Esophagus muscularis mucosa (tissue), 4 donors: ENCODE results near the gene EHD1. TPM values are rescaled to one million over a fixed set of nuclear protein-coding genes. Genes with fewer than 3 reads are reported as not detected.
"Not testable (repeated sequence)": the region's sequence is repeated elsewhere in the genome, so short reads cannot be mapped to it uniquely, and the experiment has no call there.

ENCODE experiments used
- DNase-seq: peaks from one replicate; pipeline ENCODE4 v3.0.0-alpha.2; 2017; ENCODE audit errors: extremely low spot score
- H3K27ac ChIP-seq, 4 donors: fragments of 200-600 bp; sonication (generic); replicated peaks in 1 of 4; 1 replicate in 3 of 4; 2 replicates in 1 of 4; pipeline ENCODE4 v1.5.1; 2016 to 2019; ENCODE audit warnings: mild to moderate bottlenecking in 1 of 4
- H3K27me3 ChIP-seq, 4 donors: fragments of 200-600 bp; sonication (generic); one replicate each; pipeline versions ENCODE4 v1.5.1 to v1.6.0; 2016 to 2019
- H3K36me3 ChIP-seq, 4 donors: fragments of 200-600 bp; sonication (generic); one replicate each; pipeline ENCODE4 v1.5.1; 2016 to 2019
- H3K4me1 ChIP-seq, 4 donors: fragments of 200-600 bp; sonication (generic); one replicate each; pipeline ENCODE4 v1.5.1; 2016 to 2019
- H3K4me3 ChIP-seq, 4 donors: fragments of 200-600 bp; sonication (generic); 1 replicate in 2 of 4; 2 replicates in 2 of 4; pipeline ENCODE4 v1.5.1; 2016 to 2019; ENCODE audit warnings: mild to moderate bottlenecking in 4 of 4, moderate library complexity in 1 of 4
- H3K9me3 ChIP-seq, 4 donors: fragments of 200-600 bp; sonication (generic); 1 replicate in 3 of 4; 2 replicates in 1 of 4; pipeline ENCODE4 v1.5.1; 2016 to 2019
- EP300 ChIP-seq: sonication (generic); formaldehyde crosslinking; IDR thresholded peaks from one replicate; pipeline ENCODE4 v1.6.1; 2017; ENCODE audit warnings: antibody characterized with exemption
- POLR2A ChIP-seq: fragments of 450-650 bp; IDR thresholded peaks from one replicate; pipeline ENCODE4 v1.6.1; 2017; ENCODE audit warnings: antibody characterized with exemption, moderate library complexity, mild to moderate bottlenecking, low read depth
- POLR2AphosphoS5 ChIP-seq, 2 donors: sonication (generic); formaldehyde crosslinking; IDR thresholded peaks; one replicate each; pipeline ENCODE4 v1.6.1; 2017; ENCODE audit warnings: antibody characterized with exemption in 2 of 2
- WGBS: methylation state at CpG from one replicate; pipeline ENCODE4 v1.1.5; 2018; 5-methylcytosine and 5-hydroxymethylcytosine counted together
- intact Hi-C: fragments of 100-400 bp; cut with DNase I; formaldehyde crosslinking; loops from one replicate; pipeline ENCODE4 v1.15.1; 2023
- total RNA-seq, 4 donors: library from RNA; depleted of rRNA; stranded (reverse); fragments of >200 nt; gene quantifications; one replicate each; pipeline versions ENCODE4 v1.1.0 to v1.2.1, GENCODE V29; 2016
- TF ChIP-seq, protein P1 (sequence below), 3 experiments: fragments of 200-600 bp in 2 of 3; fragments of 450-650 bp in 1 of 3; sonication (generic) in 2 of 3; IDR thresholded peaks; one replicate each; pipeline ENCODE4 v1.5.1; 2017 to 2019; ENCODE audit warnings: antibody characterized with exemption in 3 of 3, mild to moderate bottlenecking in 2 of 3, moderate library complexity in 1 of 3

Gene EHD1
- total RNA-seq, 4 donors from 2014 or later: 57.0 to 193 (median 104) TPM

DNA sequence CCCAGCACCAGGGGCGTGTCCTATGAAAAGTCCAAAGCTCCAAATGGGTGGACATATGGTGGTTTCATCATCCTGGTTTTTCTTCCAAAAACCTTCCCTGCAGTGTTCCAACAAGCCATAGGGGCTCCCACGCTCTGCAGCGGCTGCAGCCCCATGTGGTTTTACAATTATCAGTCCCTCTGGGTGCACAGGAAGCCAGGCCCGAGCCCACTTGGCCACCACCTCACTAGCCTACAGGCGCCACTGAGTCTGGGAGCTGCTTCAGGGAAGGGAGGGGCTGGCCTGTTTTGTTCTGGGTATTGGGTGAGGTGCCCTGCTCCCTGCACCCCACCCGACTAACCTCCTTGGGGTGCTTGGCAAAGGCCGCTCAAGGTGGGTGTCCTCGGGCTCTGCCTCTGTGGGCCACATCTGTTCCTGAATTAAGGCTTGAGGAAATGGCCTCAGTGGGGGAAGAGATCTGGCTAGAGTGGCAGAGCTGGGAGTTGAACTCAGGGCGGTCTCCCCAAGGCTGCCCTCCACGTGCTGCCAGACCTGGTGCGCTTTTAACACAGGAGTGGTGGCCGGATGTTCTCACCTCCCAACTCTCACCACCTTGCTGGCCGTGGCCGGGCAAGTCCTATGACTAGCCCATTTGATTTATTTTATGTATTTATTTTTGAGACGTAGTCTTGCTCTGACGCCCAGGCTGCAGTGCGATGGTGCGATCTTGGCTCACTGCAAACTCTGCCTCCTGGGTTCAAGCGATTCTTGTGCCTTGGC, 28.6 kb downstream of the EHD1 start:
- H3K4me3 ChIP-seq: no peak overlapping the region
- peaks cover 10 to 28% (median 22%) of the 10 kb centered on the region in 4 donors for H3K36me3 ChIP-seq
- intact Hi-C loops: loop anchor here (10.0 kb wide), 1 partner anchor 165 kb away; the partner anchor contains the start of gene ARL2
- peaks cover 0 to 3% (median 1%) of the 10 kb centered on the region in 4 donors for H3K27me3 ChIP-seq
- H3K9me3 ChIP-seq: no peaks in the 10 kb centered on the region
- peaks cover 66 to 83% (median 76%) of the 10 kb centered on the region in 4 donors for H3K4me1 ChIP-seq
- TF ChIP-seq EP300 (no peak), POLR2A (no peak), POLR2AphosphoS5 (IDR thresholded peaks at IDR 0.05) (no peak)
- TF ChIP-seq, protein P1, sequence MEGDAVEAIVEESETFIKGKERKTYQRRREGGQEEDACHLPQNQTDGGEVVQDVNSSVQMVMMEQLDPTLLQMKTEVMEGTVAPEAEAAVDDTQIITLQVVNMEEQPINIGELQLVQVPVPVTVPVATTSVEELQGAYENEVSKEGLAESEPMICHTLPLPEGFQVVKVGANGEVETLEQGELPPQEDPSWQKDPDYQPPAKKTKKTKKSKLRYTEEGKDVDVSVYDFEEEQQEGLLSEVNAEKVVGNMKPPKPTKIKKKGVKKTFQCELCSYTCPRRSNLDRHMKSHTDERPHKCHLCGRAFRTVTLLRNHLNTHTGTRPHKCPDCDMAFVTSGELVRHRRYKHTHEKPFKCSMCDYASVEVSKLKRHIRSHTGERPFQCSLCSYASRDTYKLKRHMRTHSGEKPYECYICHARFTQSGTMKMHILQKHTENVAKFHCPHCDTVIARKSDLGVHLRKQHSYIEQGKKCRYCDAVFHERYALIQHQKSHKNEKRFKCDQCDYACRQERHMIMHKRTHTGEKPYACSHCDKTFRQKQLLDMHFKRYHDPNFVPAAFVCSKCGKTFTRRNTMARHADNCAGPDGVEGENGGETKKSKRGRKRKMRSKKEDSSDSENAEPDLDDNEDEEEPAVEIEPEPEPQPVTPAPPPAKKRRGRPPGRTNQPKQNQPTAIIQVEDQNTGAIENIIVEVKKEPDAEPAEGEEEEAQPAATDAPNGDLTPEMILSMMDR (IDR thresholded peaks at IDR 0.05): no peak
- WGBS: 81% methylated on average over 14 of the region's 19 CpGs
- peak overlapping the region; percentile 93 to 98 (median 94) for H3K27ac ChIP-seq
- no peak for DNase-seq

DNA sequence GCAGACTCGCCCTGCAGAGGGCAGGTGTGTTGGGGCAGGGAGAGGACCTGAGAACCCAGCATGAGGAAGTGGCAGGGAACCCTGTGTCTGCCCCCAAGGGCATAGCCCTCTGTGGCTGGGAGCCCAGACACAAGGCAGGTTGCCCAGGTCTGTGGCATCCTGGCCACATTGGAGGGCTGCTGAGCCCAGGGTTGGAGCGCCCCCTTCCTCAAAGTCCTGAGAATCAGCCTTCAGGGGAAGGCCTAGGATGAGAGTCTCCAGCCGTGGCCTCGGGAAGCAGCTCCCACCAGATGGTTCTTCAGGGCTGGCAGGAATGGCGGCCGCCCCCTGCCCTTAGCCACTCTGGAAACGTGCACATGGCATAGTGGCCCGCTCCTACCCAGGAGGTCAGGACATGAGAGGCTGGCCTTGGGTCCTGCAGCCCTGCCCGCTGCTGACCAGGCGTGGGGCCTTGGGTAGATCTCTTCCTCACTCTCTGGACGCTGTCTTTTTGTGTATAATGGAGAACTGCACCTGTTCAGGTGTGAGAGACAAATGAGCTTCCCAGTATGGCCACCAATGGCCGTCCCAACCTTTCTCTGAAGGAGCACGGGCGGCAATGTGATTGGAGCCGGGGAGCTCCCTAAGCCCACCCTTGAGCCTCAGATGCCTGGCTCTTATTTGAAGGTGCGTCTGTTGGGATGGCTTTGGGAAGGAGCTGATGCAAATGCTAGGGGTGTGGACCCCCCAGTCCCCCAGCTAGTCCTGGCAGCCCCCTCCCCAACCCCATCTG, 29.4 kb downstream of the EHD1 start:
- Histone ChIP-seq H3K27me3 (peaks cover 0 to 8% (median 3%) of the 10 kb centered on the region in 4 donors), H3K4me1 (peaks cover 61 to 83% (median 76%) of the 10 kb centered on the region in 4 donors), H3K9me3 (no peaks in the 10 kb centered on the region), H3K4me3 (no peak overlapping the region), H3K27ac (peak overlapping the region; percentile 93 to 98 (median 94)), H3K36me3 (peaks cover 4 to 20% (median 15%) of the 10 kb centered on the region in 4 donors)
- no peak for DNase-seq
- WGBS: 77% methylated on average over 10 of the region's 16 CpGs
- intact Hi-C loops: loop anchor here (10.0 kb wide), 1 partner anchor 166 kb away; the partner anchor contains the start of gene ARL2
- TF ChIP-seq POLR2AphosphoS5 (IDR thresholded peaks at IDR 0.05) (no peak), POLR2A (no peak), EP300 (no peak)
- TF ChIP-seq, protein P1 (IDR thresholded peaks at IDR 0.05): no peak

DNA sequence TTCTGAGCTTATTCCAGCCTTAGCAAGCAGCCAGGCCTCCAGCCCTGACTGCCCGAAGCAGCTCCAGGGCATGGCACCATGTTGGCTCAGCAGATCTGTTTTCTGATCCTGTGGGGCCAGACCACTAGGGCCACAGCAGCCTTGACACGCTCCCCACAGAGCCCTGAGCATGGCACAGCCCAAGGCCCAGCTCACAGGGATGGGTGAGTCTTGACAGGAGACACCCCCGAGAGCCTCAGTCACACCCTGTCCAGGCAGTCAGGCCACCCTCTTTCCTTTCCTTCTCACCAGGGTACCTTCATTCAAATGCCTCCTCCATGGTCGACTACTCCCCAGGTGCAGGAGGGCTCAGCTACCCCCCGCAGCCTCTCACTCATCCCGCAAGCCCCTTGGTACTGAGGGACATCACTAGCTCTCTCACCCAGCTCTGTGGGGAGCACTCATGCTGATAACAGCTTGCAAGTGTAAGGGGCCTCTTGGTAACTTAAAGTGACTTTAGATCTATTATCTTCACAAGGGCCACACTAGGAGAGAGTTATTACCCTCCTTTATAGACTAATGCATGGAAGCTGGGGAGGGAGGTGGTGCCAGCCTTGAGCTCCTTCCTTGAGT, 30.1 kb downstream of the EHD1 start:
- H3K4me3 ChIP-seq: no peak overlapping the region
- TF ChIP-seq, protein P1 (IDR thresholded peaks at IDR 0.05): no peak
- TF ChIP-seq EP300: no peak
- no peak for TF ChIP-seq POLR2A
- H3K27ac ChIP-seq: peak overlapping the region in 3 of 4 donors; percentile 94 to 98 (median 95)
- intact Hi-C loops: loop anchor here (10.0 kb wide), 1 partner anchor 166 kb away; the partner anchor contains the start of gene ARL2
- peaks cover 0 to 8% (median 3%) of the 10 kb centered on the region in 4 donors for H3K27me3 ChIP-seq
- H3K4me1 ChIP-seq: peaks cover 56 to 78% (median 70%) of the 10 kb centered on the region in 4 donors
- peaks cover 0 to 13% (median 8%) of the 10 kb centered on the region in 4 donors for H3K36me3 ChIP-seq
- WGBS: 85% methylated on average over 6 of the region's 6 CpGs
- DNase-seq: no peak
- no peaks in the 10 kb centered on the region for H3K9me3 ChIP-seq

DNA sequence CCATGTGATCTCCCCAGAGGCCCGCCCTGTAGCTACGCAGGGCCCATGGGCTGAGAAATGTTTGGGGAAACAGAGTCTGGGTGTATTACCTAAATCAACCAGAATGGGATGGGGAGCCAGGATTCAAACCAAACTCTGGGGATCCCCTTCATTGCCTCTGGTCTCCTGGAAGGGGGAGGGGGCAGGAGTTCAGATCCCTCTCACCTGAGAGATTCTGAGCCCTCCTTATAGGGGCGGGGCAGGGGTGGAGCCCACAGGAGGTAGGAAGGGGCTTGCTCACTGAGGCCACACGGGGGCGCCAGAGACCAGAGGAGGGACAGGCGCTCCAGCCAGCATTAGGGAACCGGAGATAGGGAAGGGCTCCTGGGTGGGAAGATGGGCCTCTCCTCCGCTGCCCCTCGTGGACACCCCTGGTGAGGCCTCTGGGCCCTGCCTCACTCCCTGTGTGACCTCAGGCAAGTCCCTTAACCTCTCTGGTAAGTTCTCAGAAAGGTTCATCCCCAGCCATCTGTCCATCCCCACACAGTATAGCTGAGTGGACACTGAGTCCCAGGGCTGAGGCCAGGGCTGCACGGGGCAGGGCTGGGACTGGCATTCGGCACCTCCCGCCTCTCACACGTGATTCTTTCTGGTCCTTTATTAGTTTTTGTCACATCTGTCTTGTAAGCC, 31.3 kb downstream of the EHD1 start:
- intact Hi-C loops: loop anchor here (1.0 to 10.0 kb wide), 2 partner anchors 47 to 168 kb away; partner anchors contain the start of gene ARL2
- Histone ChIP-seq H3K4me1 (peaks cover 45 to 67% (median 58%) of the 10 kb centered on the region in 4 donors), H3K27ac (no peak overlapping the region)

DNA sequence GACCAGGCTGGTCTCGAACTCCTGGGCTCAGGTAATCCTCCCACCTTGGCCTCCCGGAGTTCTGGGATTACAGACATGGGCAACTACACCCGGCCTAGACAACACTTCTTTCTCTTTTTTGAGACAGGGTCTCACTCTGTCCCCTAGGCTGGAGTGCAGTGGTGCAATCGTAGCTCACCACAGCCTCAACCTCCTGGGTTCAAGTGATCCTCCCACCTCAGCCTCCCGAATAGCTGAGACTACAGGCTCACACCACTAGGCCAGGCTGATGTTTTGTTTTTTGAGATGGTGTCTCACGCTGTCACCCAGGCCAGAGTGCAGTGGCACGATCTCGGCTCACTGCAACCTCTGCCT, 32.7 kb downstream of the EHD1 start:
- DNase-seq, H3K9me3 ChIP-seq, H3K4me3 ChIP-seq, H3K27ac ChIP-seq, H3K27me3 ChIP-seq, H3K36me3 ChIP-seq: not testable (repeated sequence)
- peaks cover 40 to 53% (median 44%) of the 10 kb centered on the region in 4 donors for H3K4me1 ChIP-seq
- intact Hi-C loops: loop anchor here (10.0 kb wide), 1 partner anchor 169 kb away; the partner anchor contains the start of gene ARL2
- WGBS: 98% methylated on average over 8 of the region's 8 CpGs

More for the DNA sequence above, 31.3 kb downstream of the EHD1 start:
- Histone ChIP-seq H3K9me3 (no peaks in the 10 kb centered on the region), H3K36me3 (peaks cover 0 to 1% (median 0%) of the 10 kb centered on the region in 4 donors), H3K27me3 (peaks cover 0 to 8% (median 3%) of the 10 kb centered on the region in 4 donors), H3K4me3 (no peak overlapping the region)
- WGBS: 23% methylated on average over 10 of the region's 13 CpGs
- DNase-seq: peak; percentile 96
- TF ChIP-seq, protein P1 (IDR thresholded peaks at IDR 0.05): peak in 2 of 3 experiments; percentile 94 to 99
- peak; percentile 59 to 67 for TF ChIP-seq POLR2AphosphoS5 (IDR thresholded peaks at IDR 0.05)
- TF ChIP-seq EP300: no peak
